GM21528 (cell line): ENCODE data around the gene GNB1L.
"Not testable (repeated sequence)": the region's sequence is repeated elsewhere in the genome, so short reads cannot be mapped to it uniquely, and the experiment has no call there.

Experiments
- ATAC-seq: cut with Tn5 transposase; IDR thresholded peaks from one replicate; pipeline ENCODE4 v1.9.1; 2021; ENCODE audit warnings: mild to moderate bottlenecking, moderate library complexity; ENCODE audit not compliant: unreplicated experiment, low FRiP score

Gene GNB1L

GRCh38 chr22:19846620-19847344, 7.9 kb downstream of the GNB1L start:
- ATAC-seq: no peak

GRCh38 chr22:19845054-19845722, 9.5 kb downstream of the GNB1L start:
- ATAC-seq: no peak

GRCh38 chr22:19844377-19845053, 10.2 kb downstream of the GNB1L start:
- ATAC-seq: no peak

- ATAC-seq: no peak
Measured at GRCh38 chr22:19843857-19844376, 10.8 kb downstream of the GNB1L start.

- ATAC-seq: no peak
Measured at GRCh38 chr22:19843107-19843856, 11.4 kb downstream of the GNB1L start.

GRCh38 chr22:19842393-19843106, 12.1 kb downstream of the GNB1L start:
- no peak for ATAC-seq

- ATAC-seq: no peak
Measured at GRCh38 chr22:19841641-19842392, 12.9 kb downstream of the GNB1L start.

GRCh38 chr22:19840955-19841640, 13.6 kb downstream of the GNB1L start:
- ATAC-seq: no peak

GRCh38 chr22:19840059-19840458, 14.6 kb downstream of the GNB1L start:
- no peak for ATAC-seq

- ATAC-seq: no peak
Measured at GRCh38 chr22:19837915-19838314, 16.8 kb downstream of the GNB1L start.

- no peak for ATAC-seq
Measured at GRCh38 chr22:19836512-19836911, 18.2 kb downstream of the GNB1L start.

- no peak for ATAC-seq
Measured at GRCh38 chr22:19834599-19834998, 20.1 kb downstream of the GNB1L start.

GRCh38 chr22:19833327-19833726, 21.3 kb downstream of the GNB1L start:
- not testable (repeated sequence) for ATAC-seq

- no peak for ATAC-seq
Measured at GRCh38 chr22:19832476-19833108, 22.1 kb downstream of the GNB1L start.

- ATAC-seq: not testable (repeated sequence)
Measured at GRCh38 chr22:19831979-19832378, 22.7 kb downstream of the GNB1L start.

- no peak for ATAC-seq
Measured at GRCh38 chr22:19831016-19831415, 23.7 kb downstream of the GNB1L start.

GRCh38 chr22:19828035-19828401, 26.7 kb downstream of the GNB1L start:
- ATAC-seq: no peak

- no peak for ATAC-seq
Measured at GRCh38 chr22:19827341-19828034, 27.2 kb downstream of the GNB1L start.
